ENCODE measurements around the gene CYREN. TPM values are rescaled to one million over a fixed set of nuclear protein-coding genes. Genes with fewer than 3 reads are reported as not detected.

CYREN gene
- total RNA-seq, 1 donor from 2014 or later, result 26.9 TPM

DNA sequence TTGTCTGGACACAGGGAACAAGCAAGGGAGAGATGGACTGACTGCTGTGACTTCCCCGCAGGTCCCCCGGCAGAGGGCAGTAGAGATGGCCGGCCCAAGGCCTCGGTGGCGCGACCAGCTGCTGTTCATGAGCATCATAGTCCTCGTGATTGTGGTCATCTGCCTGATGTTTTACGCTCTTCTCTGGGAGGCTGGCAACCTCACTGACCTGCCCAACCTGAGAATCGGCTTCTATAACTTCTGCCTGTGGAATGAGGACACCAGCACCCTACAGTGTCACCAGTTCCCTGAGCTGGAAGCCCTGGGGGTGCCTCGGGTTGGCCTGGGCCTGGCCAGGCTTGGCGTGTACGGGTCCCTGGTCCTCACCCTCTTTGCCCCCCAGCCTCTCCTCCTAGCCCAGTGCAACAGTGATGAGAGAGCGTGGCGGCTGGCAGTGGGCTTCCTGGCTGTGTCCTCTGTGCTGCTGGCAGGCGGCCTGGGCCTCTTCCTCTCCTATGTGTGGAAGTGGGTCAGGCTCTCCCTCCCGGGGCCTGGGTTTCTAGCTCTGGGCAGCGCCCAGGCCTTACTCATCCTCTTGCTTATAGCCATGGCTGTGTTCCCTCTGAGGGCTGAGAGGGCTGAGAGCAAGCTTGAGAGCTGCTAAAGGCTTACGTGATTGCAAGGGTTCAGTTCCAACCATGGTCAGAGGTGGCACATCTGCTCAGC is 6.0 kb downstream of the CYREN start:
- H2AFZ ChIP-seq (replicated peaks), result no peak overlapping the region
- TF ChIP-seq EZH2phosphoT487 (IDR thresholded peaks at IDR 0.05) (no peak), EZH2 (IDR thresholded peaks at IDR 0.05) (no peak)
- TF ChIP-seq, protein P1, sequence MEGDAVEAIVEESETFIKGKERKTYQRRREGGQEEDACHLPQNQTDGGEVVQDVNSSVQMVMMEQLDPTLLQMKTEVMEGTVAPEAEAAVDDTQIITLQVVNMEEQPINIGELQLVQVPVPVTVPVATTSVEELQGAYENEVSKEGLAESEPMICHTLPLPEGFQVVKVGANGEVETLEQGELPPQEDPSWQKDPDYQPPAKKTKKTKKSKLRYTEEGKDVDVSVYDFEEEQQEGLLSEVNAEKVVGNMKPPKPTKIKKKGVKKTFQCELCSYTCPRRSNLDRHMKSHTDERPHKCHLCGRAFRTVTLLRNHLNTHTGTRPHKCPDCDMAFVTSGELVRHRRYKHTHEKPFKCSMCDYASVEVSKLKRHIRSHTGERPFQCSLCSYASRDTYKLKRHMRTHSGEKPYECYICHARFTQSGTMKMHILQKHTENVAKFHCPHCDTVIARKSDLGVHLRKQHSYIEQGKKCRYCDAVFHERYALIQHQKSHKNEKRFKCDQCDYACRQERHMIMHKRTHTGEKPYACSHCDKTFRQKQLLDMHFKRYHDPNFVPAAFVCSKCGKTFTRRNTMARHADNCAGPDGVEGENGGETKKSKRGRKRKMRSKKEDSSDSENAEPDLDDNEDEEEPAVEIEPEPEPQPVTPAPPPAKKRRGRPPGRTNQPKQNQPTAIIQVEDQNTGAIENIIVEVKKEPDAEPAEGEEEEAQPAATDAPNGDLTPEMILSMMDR (IDR thresholded peaks at IDR 0.05), result no peak
- Mint-ChIP-seq H3K36me3 (peaks cover 59% of the 10 kb centered on the region), H3K27ac (no peak overlapping the region), H3K9me3 (peaks cover 10% of the 10 kb centered on the region), H3K27me3 (ENCODE audit: insufficient read depth, low read depth) (peaks cover 12% of the 10 kb centered on the region), H3K4me1 (peaks cover 16% of the 10 kb centered on the region), H3K4me3 (no peak overlapping the region)
- H3K27ac ChIP-seq, result no peak overlapping the region
- peaks cover 2% of the 10 kb centered on the region for H3K4me1 ChIP-seq
- H3F3A ChIP-seq (ENCODE audit: low read depth), result no peaks in the 10 kb centered on the region
- peaks cover 3% of the 10 kb centered on the region for H4K20me1 ChIP-seq (ENCODE audit: low read depth)
- H3K9ac ChIP-seq, result no peak overlapping the region
- no peak for DNase-seq (ENCODE audit: low spot score)
- H3K4me2 ChIP-seq, result no peak overlapping the region
- H3K36me3 ChIP-seq, result no peaks in the 10 kb centered on the region
- H3K79me2 ChIP-seq (ENCODE audit: low read depth), result peaks cover 19% of the 10 kb centered on the region
- no peaks in the 10 kb centered on the region for H3K27me3 ChIP-seq
- no peak overlapping the region for H3K4me3 ChIP-seq
- H3K9me3 ChIP-seq (ENCODE audit: low read depth), result peaks cover 8% of the 10 kb centered on the region

DNA sequence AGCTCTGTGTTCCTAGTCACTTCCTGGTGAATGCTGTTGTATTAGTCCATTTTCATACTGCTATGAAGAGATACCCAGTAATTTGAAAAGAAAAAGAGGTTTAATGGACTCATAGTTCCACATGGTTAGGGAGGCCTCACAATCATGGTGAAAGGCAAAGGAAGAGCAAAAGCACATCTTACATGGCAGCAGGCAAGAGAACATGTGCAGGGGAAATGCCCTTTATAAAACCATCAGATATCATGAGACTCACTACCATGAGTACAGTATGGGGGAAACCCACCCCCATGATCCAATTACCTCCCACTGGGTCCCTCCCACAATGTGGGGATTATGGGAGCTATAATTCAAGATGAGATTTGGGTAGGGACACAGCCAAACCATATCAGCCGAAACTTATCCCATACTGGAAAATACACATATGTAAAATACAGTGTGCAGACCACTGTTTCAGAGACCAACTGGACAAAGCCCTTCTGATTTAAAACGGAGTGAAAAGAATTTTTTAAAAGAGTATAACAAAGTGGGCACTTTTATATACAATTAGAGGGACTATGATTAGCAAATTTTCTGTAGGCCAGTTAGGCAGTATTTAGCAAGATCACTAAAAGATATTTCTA is 8.0 kb downstream of the CYREN start:
- Histone ChIP-seq H3F3A (ENCODE audit: low read depth) (no peaks in the 10 kb centered on the region), H3K4me2 (no peak overlapping the region), H3K79me2 (ENCODE audit: low read depth) (peaks cover under 1% of the 10 kb centered on the region), H2AFZ (replicated peaks) (no peak overlapping the region), H3K4me1 (no peaks in the 10 kb centered on the region), H3K4me3 (no peak overlapping the region), H4K20me1 (ENCODE audit: low read depth) (no peaks in the 10 kb centered on the region), H3K27ac (no peak overlapping the region), H3K36me3 (no peaks in the 10 kb centered on the region), H3K9me3 (ENCODE audit: low read depth) (peaks cover 8% of the 10 kb centered on the region), H3K27me3 (no peaks in the 10 kb centered on the region), H3K9ac (no peak overlapping the region)
- no peak overlapping the region for H3K27ac Mint-ChIP-seq
- peaks cover 4% of the 10 kb centered on the region for H3K4me1 Mint-ChIP-seq
- no peak for TF ChIP-seq EZH2phosphoT487 (IDR thresholded peaks at IDR 0.05)
- DNase-seq (ENCODE audit: low spot score), result no peak
- no peak overlapping the region for H3K4me3 Mint-ChIP-seq
- peaks cover 60% of the 10 kb centered on the region for H3K36me3 Mint-ChIP-seq
- peaks cover 8% of the 10 kb centered on the region for H3K27me3 Mint-ChIP-seq (ENCODE audit: insufficient read depth, low read depth)
- H3K9me3 Mint-ChIP-seq, result peaks cover 12% of the 10 kb centered on the region

DNA sequence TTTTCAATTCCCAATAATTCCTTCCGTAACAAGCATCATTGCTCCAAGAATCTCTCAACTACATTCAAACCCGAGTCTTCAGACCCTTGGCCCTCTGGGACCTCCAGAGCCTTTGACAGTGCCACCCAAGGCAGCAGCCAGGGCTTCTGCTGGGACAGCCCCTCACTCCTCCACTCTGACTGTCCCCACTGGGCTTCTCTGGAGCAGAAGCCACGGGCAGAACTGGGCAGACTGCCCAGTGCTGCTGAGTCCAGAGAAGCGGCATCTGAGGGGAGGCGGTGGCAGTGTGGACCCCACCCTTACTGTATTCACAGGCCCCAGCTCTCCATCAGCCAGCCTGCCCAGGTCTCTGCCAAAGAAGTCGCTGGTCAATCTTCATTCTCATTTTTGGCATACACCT is 8.8 kb downstream of the CYREN start:
- DNase-seq (ENCODE audit: low spot score), result no peak
- TF ChIP-seq, protein P1 (IDR thresholded peaks at IDR 0.05), result no peak
- no peak for TF ChIP-seq EZH2 (IDR thresholded peaks at IDR 0.05)
- TF ChIP-seq EZH2phosphoT487 (IDR thresholded peaks at IDR 0.05), result no peak

More for the DNA sequence above, 8.8 kb downstream of the CYREN start:
- H3K9ac ChIP-seq, result no peak overlapping the region
- H3K4me1 Mint-ChIP-seq, result peaks cover 2% of the 10 kb centered on the region
- no peak overlapping the region for H3K4me3 Mint-ChIP-seq
- H3K4me3 ChIP-seq, result no peak overlapping the region
- no peaks in the 10 kb centered on the region for H3K36me3 ChIP-seq
- no peak overlapping the region for H3K27ac ChIP-seq
- no peak overlapping the region for H3K4me2 ChIP-seq
- H4K20me1 ChIP-seq (ENCODE audit: low read depth), result no peaks in the 10 kb centered on the region
- H3K36me3 Mint-ChIP-seq, result peaks cover 58% of the 10 kb centered on the region
- H3K9me3 ChIP-seq (ENCODE audit: low read depth), result peaks cover 8% of the 10 kb centered on the region
- peaks cover 20% of the 10 kb centered on the region for H3K9me3 Mint-ChIP-seq
- H3K27me3 ChIP-seq, result no peaks in the 10 kb centered on the region
- H3K79me2 ChIP-seq (ENCODE audit: low read depth), result no peaks in the 10 kb centered on the region
- no peak overlapping the region for H2AFZ ChIP-seq (replicated peaks)
- H3K27ac Mint-ChIP-seq, result no peak overlapping the region
- H3K27me3 Mint-ChIP-seq (ENCODE audit: insufficient read depth, low read depth), result peaks cover 8% of the 10 kb centered on the region
- H3K4me1 ChIP-seq, result no peaks in the 10 kb centered on the region
- no peaks in the 10 kb centered on the region for H3F3A ChIP-seq (ENCODE audit: low read depth)

Data from neural progenitor cell (in vitro differentiated cells).